Keratinocyte (primary cell): ENCODE results near the gene SNHG17.

Experiments
- EZH2 ChIP-seq: IDR thresholded peaks from one replicate; pipeline ENCODE4 v1.6.1; 2012; ENCODE audit warnings: inconsistent platforms, mild to moderate bottlenecking, low read length, moderate library complexity
- TF ChIP-seq, protein P1 (sequence below), 3 experiments: IDR thresholded peaks in 1 of 3; conservative IDR thresholded peaks in 1 of 3; optimal IDR thresholded peaks in 1 of 3; 2 replicates in 2 of 3; 3 replicates in 1 of 3; pipeline versions ENCODE3 to v1.5.1; 2011; ENCODE audit warnings: low read length in 3 of 3, mild to moderate bottlenecking in 3 of 3, moderate library complexity in 2 of 3, control low read depth in 1 of 3, inconsistent platforms in 1 of 3; ENCODE audit not compliant: insufficient read depth in 2 of 3; ENCODE audit errors: extremely low read depth in 1 of 3

- TF ChIP-seq EZH2 = no peak
- TF ChIP-seq, protein P1, sequence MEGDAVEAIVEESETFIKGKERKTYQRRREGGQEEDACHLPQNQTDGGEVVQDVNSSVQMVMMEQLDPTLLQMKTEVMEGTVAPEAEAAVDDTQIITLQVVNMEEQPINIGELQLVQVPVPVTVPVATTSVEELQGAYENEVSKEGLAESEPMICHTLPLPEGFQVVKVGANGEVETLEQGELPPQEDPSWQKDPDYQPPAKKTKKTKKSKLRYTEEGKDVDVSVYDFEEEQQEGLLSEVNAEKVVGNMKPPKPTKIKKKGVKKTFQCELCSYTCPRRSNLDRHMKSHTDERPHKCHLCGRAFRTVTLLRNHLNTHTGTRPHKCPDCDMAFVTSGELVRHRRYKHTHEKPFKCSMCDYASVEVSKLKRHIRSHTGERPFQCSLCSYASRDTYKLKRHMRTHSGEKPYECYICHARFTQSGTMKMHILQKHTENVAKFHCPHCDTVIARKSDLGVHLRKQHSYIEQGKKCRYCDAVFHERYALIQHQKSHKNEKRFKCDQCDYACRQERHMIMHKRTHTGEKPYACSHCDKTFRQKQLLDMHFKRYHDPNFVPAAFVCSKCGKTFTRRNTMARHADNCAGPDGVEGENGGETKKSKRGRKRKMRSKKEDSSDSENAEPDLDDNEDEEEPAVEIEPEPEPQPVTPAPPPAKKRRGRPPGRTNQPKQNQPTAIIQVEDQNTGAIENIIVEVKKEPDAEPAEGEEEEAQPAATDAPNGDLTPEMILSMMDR (optimal IDR thresholded peaks at IDR 0.05 in 1 of 3, IDR thresholded peaks at IDR 0.05 in 1 of 3, conservative IDR thresholded peaks at IDR 0.05 in 1 of 3; ENCODE audit: extremely low read depth in 1 of 3, insufficient read depth in 2 of 3, low read length in 3 of 3) = no peak
Measured at GRCh38 chr20:38402089-38402488, 33.0 kb downstream of the SNHG17 start.
